Measurements from ENCODE around the gene ADORA1. TPM values are rescaled to one million over a fixed set of nuclear protein-coding genes. Genes with fewer than 3 reads are reported as not detected.

The ADORA1 gene
- total and polyA plus RNA-seq, 10 of the 15 experiments (the other 5 are each of a cell fraction or from before 2014, with no cell fraction given) = not detected

GRCh38 chr1:203128431-203128715 lies 847 bp downstream of the ADORA1 start (continued):
- TF ChIP-seq, protein P1, sequence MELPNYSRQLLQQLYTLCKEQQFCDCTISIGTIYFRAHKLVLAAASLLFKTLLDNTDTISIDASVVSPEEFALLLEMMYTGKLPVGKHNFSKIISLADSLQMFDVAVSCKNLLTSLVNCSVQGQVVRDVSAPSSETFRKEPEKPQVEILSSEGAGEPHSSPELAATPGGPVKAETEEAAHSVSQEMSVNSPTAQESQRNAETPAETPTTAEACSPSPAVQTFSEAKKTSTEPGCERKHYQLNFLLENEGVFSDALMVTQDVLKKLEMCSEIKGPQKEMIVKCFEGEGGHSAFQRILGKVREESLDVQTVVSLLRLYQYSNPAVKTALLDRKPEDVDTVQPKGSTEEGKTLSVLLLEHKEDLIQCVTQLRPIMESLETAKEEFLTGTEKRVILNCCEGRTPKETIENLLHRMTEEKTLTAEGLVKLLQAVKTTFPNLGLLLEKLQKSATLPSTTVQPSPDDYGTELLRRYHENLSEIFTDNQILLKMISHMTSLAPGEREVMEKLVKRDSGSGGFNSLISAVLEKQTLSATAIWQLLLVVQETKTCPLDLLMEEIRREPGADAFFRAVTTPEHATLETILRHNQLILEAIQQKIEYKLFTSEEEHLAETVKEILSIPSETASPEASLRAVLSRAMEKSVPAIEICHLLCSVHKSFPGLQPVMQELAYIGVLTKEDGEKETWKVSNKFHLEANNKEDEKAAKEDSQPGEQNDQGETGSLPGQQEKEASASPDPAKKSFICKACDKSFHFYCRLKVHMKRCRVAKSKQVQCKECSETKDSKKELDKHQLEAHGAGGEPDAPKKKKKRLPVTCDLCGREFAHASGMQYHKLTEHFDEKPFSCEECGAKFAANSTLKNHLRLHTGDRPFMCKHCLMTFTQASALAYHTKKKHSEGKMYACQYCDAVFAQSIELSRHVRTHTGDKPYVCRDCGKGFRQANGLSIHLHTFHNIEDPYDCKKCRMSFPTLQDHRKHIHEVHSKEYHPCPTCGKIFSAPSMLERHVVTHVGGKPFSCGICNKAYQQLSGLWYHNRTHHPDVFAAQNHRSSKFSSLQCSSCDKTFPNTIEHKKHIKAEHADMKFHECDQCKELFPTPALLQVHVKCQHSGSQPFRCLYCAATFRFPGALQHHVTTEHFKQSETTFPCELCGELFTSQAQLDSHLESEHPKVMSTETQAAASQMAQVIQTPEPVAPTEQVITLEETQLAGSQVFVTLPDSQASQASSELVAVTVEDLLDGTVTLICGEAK (IDR thresholded peaks at IDR 0.05; ENCODE audit: borderline replicate concordance) = no peak
- TF ChIP-seq BHLHE40 (IDR thresholded peaks at IDR 0.05; ENCODE audit: borderline replicate concordance in 1 of 2, low read depth in 2 of 2, low read length in 1 of 2) = no peak

- DNase-seq (ENCODE audit: low read depth, low spot score) = no peak
- FAIRE-seq = no peak
- Histone ChIP-seq H3K36me3 (ENCODE audit: control insufficient read depth in 2 of 2, insufficient read depth in 2 of 2, low read length in 1 of 2) (no peaks in the 10 kb centered on the region), H3K4me2 (ENCODE audit: control insufficient read depth, insufficient read depth) (no peak overlapping the region), H3K9me3 (replicated peaks; ENCODE audit: control insufficient read depth, insufficient read depth, low read length) (no peaks in the 10 kb centered on the region), H3K27me3 (replicated peaks in 1 of 2; ENCODE audit: control insufficient read depth in 2 of 2, insufficient read depth in 2 of 2, low read length in 1 of 2) (peaks cover 5 to 6% of the 10 kb centered on the region in 2 experiments), H3K79me2 (ENCODE audit: control insufficient read depth, insufficient read depth, low read length) (no peaks in the 10 kb centered on the region), H3K27ac (ENCODE audit: control insufficient read depth, insufficient read depth) (no peak overlapping the region), H3K4me3 (no peak overlapping the region), H4K20me1 (ENCODE audit: control insufficient read depth, insufficient read depth) (no peaks in the 10 kb centered on the region), H2AFZ (ENCODE audit: control insufficient read depth, low read depth, low read length) (no peak overlapping the region), H3K4me1 (ENCODE audit: control insufficient read depth, insufficient read depth, low read length) (no peaks in the 10 kb centered on the region), H3K9ac (ENCODE audit: control insufficient read depth, insufficient read depth, low read length) (no peak overlapping the region)
- 44% methylated on average over 29 of the region's 29 CpGs for WGBS (ENCODE audit: insufficient coverage, insufficient replicate concordance, low lambda C conversion rate, missing lambda C conversion rate)
- POLR2A ChIA-PET = no interaction called here
- BruUV-seq (replicated peaks) = no TSS peak
- SMC1A ChIA-PET (ENCODE audit: uncharacterized antibody, unreplicated experiment) = no interaction called here
- CTCF ChIA-PET = interaction anchor here (1.1 kb wide), 1 partner anchor 11 kb away, joined by 3 read pairs; no protein-coding TSS in a partner anchor
- intact Hi-C loops (cut with micrococcal nuclease; ENCODE audit: unreplicated experiment) = no loop called here
- RAD21 ChIA-PET (ENCODE audit: unreplicated experiment) = no interaction called here
- in situ Hi-C loops (cut with MboI) = no loop called here
- no peak for ATAC-seq
- TF ChIP-seq ESRRA (IDR thresholded peaks at IDR 0.05; ENCODE audit: low read length) (no peak), KDM1A (IDR thresholded peaks at IDR 0.05; ENCODE audit: borderline replicate concordance) (no peak), ZNF217 (IDR thresholded peaks at IDR 0.05) (no peak), BCLAF1 (IDR thresholded peaks at IDR 0.05) (no peak), MAX (IDR thresholded peaks at IDR 0.05; ENCODE audit: low read depth, low read length) (no peak), BACH1 (IDR thresholded peaks at IDR 0.05; ENCODE audit: borderline replicate concordance) (no peak), HDAC6 (IDR thresholded peaks at IDR 0.05; ENCODE audit: unreplicated experiment) (no peak)
- TF ChIP-seq, protein P2, sequence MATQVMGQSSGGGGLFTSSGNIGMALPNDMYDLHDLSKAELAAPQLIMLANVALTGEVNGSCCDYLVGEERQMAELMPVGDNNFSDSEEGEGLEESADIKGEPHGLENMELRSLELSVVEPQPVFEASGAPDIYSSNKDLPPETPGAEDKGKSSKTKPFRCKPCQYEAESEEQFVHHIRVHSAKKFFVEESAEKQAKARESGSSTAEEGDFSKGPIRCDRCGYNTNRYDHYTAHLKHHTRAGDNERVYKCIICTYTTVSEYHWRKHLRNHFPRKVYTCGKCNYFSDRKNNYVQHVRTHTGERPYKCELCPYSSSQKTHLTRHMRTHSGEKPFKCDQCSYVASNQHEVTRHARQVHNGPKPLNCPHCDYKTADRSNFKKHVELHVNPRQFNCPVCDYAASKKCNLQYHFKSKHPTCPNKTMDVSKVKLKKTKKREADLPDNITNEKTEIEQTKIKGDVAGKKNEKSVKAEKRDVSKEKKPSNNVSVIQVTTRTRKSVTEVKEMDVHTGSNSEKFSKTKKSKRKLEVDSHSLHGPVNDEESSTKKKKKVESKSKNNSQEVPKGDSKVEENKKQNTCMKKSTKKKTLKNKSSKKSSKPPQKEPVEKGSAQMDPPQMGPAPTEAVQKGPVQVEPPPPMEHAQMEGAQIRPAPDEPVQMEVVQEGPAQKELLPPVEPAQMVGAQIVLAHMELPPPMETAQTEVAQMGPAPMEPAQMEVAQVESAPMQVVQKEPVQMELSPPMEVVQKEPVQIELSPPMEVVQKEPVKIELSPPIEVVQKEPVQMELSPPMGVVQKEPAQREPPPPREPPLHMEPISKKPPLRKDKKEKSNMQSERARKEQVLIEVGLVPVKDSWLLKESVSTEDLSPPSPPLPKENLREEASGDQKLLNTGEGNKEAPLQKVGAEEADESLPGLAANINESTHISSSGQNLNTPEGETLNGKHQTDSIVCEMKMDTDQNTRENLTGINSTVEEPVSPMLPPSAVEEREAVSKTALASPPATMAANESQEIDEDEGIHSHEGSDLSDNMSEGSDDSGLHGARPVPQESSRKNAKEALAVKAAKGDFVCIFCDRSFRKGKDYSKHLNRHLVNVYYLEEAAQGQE (IDR thresholded peaks at IDR 0.05; ENCODE audit: low read depth, low read length) = no peak
These were observed 1.4 kb downstream of the ADORA1 start for GRCh38 chr1:203128716-203129500.

Data from GM12878 (cell line).